HG02943 (cell line): ENCODE measurements around the gene ALDH2.
"Not testable (repeated sequence)": the region's sequence is repeated elsewhere in the genome, so short reads cannot be mapped to it uniquely, and the experiment has no call there.

Experiments used
- ATAC-seq: cut with Tn5 transposase; IDR thresholded peaks from one replicate; pipeline ENCODE4 v1.9.1; 2021; ENCODE audit warnings: mild to moderate bottlenecking, low read depth, moderate library complexity; ENCODE audit not compliant: unreplicated experiment

Gene ALDH2

GRCh38 chr12:111823891-111824290 lies 57.2 kb downstream of the ALDH2 start:
- ATAC-seq = no peak

- not testable (repeated sequence) for ATAC-seq
These were observed 57.6 kb downstream of the ALDH2 start for GRCh38 chr12:111824312-111824711.

GRCh38 chr12:111825509-111825908 lies 58.8 kb downstream of the ALDH2 start:
- no peak for ATAC-seq

- no peak for ATAC-seq
These were observed 59.6 kb downstream of the ALDH2 start for GRCh38 chr12:111826316-111826715.

- ATAC-seq = no peak
These were observed 60.3 kb downstream of the ALDH2 start for GRCh38 chr12:111826992-111827391.

GRCh38 chr12:111827907-111828306 lies 61.2 kb downstream of the ALDH2 start:
- no peak for ATAC-seq

- no peak for ATAC-seq
These were observed 61.7 kb downstream of the ALDH2 start for GRCh38 chr12:111828338-111828979.

GRCh38 chr12:111829635-111830034 lies 62.9 kb downstream of the ALDH2 start:
- ATAC-seq = not testable (repeated sequence)

- ATAC-seq = not testable (repeated sequence)
These were observed 68.1 kb downstream of the ALDH2 start for GRCh38 chr12:111834740-111835386.

- not testable (repeated sequence) for ATAC-seq
These were observed 68.9 kb downstream of the ALDH2 start for GRCh38 chr12:111835531-111836181.

- no peak for ATAC-seq
These were observed 71.6 kb downstream of the ALDH2 start for GRCh38 chr12:111838353-111838752.

GRCh38 chr12:111840807-111841206 lies 74.1 kb downstream of the ALDH2 start:
- ATAC-seq = no peak

GRCh38 chr12:111841236-111841749 lies 74.6 kb downstream of the ALDH2 start:
- peak; percentile 12 for ATAC-seq

- peak; percentile 79 for ATAC-seq
These were observed 75.2 kb downstream of the ALDH2 start, which contains the start of gene MAPKAPK5 for GRCh38 chr12:111841750-111842555. Gene MAPKAPK5, plus strand, starts transcription at chr12:111842228. Its CDS starts 506 bp downstream, at chr12:111842734.

GRCh38 chr12:111842556-111843396 lies 76.0 kb downstream of the ALDH2 start:
- no peak for ATAC-seq

GRCh38 chr12:111846016-111846415 lies 79.3 kb downstream of the ALDH2 start:
- ATAC-seq = no peak

- no peak for ATAC-seq
These were observed 83.8 kb downstream of the ALDH2 start for GRCh38 chr12:111850526-111850925.

GRCh38 chr12:111858186-111858585 lies 91.5 kb downstream of the ALDH2 start:
- ATAC-seq = no peak

- ATAC-seq = no peak
These were observed 92.0 kb downstream of the ALDH2 start for GRCh38 chr12:111858778-111859177.

- ATAC-seq = no peak
These were observed 98.2 kb downstream of the ALDH2 start for GRCh38 chr12:111864913-111865312.
